HG03108 (cell line): ENCODE data around the gene TDRD10.
"Not testable (repeated sequence)": the region's sequence is repeated elsewhere in the genome, so short reads cannot be mapped to it uniquely, and the experiment has no call there.

Experiments used
- ATAC-seq: cut with Tn5 transposase; IDR thresholded peaks from one replicate; pipeline ENCODE4 v1.9.1; 2021; ENCODE audit warnings: moderate library complexity; ENCODE audit not compliant: unreplicated experiment

Gene TDRD10

DNA sequence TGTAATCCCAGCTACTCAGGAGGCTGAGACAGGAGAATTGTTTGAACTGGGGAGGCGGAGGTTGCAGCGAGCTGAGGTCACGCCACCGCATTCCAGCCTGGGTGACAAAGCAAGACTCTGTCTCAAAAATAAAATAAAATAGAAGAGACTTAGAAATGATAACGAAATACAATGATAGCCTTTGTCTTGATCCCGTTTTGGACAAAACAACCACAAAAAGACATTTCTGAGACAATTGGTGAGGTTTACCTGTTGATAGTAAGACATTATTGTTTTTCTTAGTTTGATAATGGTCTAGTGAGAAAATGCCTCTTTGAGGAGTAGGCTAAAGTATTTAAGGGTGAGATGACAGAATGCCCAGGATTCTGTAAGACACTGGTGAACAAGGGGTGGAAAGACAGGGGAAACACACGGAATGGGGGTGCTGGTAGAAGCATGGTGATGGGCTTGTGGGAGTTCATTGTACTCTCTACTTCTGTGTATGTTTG, 12.1 kb downstream of the TDRD10 start:
- ATAC-seq = no peak

DNA sequence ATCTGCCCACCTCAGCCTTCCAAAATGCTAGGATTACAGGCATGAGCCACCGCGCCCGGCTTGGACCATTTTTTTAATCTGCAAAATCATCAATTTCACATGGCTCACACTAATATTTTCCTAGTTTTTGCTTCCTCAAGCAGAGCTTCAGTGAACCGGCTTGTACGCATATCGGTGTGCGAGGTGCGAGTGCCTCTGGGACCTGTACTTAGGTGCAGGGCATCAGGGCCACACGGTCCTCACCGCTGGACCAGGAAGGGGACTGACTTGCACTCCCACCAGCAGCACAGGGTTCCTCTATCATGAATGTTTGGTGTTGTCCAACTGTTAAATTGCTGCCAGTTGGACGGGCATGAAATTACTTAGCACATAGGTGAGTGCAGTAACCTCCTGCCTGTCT, 15.6 kb downstream of the TDRD10 start:
- ATAC-seq = no peak

- no peak for ATAC-seq
These were observed 17.6 kb downstream of the TDRD10 start for GRCh38 chr1:154519591-154519991.

DNA sequence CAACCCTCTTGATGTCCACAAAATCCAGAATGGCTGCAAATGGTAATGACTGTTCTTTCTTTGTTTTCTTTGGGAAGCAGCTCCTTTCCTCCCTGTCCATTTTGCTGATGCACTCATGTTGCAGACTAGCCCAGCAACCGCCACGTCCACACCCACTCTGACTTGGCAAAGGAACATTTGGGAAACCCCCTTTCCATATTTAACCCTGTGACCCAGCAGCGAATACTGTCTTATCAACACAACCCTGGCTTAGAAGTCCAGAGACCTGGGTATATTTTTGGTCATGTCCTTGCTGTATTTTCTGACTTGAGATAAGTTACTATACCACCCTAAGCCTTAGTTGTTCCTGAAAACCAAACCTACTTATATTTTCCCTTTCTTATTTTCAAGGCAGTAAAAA, 18.3 kb downstream of the TDRD10 start:
- ATAC-seq = no peak

GRCh38 chr1:154521695-154522094, 19.7 kb downstream of the TDRD10 start:
- ATAC-seq = no peak

GRCh38 chr1:154524881-154525280, 22.9 kb downstream of the TDRD10 start:
- ATAC-seq = no peak

- no peak for ATAC-seq
These were observed 25.2 kb downstream of the TDRD10 start for GRCh38 chr1:154527192-154527591.

DNA sequence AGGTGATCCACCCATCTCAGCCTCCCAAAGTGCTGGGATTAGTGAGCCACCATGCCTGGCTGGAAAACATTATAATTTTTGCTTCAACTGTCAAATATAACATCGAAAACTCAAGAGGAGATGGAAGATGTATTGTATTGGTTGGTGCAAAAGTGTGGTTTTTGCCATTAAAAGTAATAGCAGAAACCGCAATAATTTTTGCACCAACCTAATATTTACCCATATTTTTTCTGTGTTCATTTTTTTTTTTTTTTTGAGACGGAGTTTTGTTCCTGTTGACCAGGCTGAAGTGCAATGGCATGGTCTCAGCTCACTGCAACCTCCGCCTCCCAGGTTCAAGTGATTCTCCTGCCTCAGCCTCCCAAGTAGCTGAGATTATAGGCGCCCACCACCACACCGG, 27.3 kb downstream of the TDRD10 start:
- no peak for ATAC-seq

- ATAC-seq = not testable (repeated sequence)
These were observed 29.9 kb downstream of the TDRD10 start for GRCh38 chr1:154531950-154532349.

- no peak for ATAC-seq
These were observed 32.2 kb downstream of the TDRD10 start for GRCh38 chr1:154533952-154534844.

GRCh38 chr1:154536570-154536969, 34.6 kb downstream of the TDRD10 start:
- ATAC-seq = no peak

GRCh38 chr1:154539486-154540483, 37.8 kb downstream of the TDRD10 start:
- no peak for ATAC-seq

DNA sequence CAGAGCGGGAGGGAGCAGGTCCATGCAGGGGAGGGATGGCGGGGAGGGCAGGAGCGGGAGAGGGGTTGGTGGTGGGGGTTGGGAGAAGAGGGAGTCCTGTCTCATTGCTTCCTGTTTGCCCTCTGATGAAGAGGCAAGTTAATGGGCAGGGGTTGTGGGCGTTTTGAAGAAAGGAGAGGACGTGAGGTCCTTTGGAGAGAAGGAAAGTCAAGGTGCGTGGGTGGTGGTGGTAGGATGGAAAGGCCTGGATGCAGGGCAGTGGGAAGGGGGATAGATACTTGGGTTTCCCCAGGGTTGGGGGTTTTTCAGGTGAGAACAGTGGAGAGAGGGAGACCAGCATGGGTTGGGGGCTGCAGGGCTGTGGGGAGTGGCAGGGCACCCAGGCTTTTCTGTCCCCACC, 39.2 kb downstream of the TDRD10 start:
- ATAC-seq = no peak

DNA sequence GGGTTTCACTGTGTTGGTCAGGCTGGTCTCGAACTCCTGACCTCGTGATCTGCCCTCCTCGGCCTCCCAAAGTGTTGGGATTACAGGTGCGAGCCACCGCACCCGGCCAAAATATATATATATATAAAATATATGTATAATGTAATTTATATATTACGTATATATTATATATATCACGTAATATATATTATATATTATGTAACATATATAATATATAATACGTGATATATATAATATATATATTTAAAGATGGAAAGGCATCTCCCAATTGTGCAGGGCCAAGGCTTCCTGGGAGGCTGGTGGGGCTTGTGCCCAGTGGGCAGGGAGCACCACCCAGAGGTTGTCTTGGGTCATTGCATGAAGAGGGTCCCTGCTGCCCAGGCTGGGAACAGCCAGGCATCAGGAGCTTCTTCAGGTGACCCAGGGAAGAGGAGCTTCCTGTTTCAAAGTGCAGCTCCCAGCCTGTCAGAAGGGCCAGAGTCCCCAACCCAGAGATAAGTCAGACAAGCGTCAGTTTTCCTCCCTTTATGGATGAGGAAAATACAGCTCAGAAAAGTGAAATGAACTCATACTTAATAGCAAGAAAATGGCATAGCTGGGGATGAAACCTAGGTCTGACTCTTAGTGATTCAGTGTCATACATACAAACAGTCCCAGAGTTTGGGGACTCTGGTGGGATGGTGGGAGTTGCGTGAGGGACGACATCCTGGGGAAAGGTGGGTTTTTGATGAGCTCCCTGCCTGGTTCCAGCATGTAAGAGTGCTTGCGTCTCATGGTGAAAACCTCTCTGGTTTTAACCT, 44.4 kb downstream of the TDRD10 start:
- ATAC-seq = no peak

DNA sequence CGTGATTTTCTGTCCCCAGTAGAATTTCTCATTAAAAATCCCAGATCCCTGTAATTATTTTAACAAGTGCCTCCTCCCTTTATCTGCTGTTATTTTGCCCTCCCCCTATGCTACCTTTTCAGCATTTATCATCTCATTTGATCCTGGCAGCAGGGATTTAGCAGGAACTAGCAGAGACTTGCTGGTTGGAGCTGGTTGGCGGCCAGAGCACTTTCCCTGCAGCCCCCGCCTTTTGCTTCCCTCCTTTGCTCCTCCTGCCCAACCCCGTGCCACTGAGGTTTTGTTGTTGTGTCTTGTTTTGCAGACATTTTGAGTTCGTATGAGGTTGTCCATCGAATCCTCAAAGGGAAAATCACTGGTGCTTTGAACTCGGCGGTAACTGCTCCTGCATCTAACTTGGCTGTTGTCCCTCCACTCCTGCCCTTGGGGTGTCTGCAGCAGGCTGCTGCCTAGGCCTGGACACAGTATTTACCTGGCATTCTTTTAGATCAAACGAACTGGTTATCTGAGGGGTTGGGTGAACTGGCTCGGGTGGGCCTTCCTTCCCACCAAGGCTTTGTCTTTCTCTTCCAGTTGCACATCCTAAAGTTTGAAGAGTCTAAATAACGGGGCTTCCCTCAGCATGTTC, 45.2 kb downstream of the TDRD10 start:
- no peak for ATAC-seq

- no peak for ATAC-seq
These were observed 46.0 kb downstream of the TDRD10 start for GRCh38 chr1:154548028-154548427.

DNA sequence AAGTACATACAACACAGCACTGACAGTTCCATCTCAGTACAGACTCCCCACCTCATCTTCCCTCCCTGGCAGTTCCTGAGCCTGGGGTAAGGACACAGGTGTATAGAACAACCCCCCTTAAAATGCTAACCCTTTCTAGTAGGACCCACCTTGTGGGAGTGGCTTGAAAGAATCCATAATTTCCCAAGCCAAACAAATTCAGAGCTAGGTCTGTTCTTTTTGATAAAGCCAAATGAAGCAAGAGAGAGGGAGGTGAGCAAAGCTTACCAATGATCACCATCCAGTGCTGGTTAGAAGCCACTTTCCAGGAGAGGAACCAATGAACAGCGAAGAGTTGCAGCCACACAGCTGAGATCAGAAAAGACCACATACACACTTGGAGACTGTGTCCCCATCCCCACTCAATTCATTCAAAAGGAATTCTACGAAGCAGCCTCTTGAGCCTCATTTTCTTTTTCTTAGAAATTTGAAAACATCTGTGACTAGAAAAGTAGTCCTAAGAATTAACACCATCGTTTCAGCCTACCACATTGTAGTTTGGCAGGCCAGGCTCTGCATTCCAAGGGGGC, 47.3 kb downstream of the TDRD10 start:
- ATAC-seq = no peak

- ATAC-seq = no peak
These were observed 48.1 kb downstream of the TDRD10 start for GRCh38 chr1:154550070-154550469.

GRCh38 chr1:154550657-154551056, 48.6 kb downstream of the TDRD10 start:
- ATAC-seq = no peak

DNA sequence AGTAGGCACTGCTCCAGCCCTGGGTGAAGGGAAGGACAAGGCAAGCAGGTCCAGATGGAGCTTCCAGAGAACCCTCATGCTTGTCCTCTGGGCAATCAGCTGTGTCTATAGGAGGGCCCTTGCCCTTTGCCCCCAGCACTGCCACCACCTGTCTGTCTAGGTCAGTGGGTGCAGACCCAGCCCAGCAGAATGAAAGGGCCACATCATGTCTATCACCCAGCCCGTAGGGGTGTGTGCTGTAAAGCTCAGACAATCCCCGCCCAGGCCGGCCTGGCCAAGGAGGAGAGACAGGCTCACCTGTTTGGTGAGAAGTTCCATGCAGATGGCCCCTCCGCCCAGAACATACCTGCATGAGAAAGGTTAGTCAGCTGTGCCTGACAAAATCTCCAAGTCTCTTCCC, 49.5 kb downstream of the TDRD10 start:
- ATAC-seq = no peak
